ACC112 (cell line): ENCODE results near the gene FBLN2.

Source experiments
- H2AFZ ChIP-seq: fragments of 200-600 bp; sonication (generic); one replicate; pipeline ENCODE4 v1.6.0; 2017; ENCODE audit warnings: antibody characterized with exemption, low read length; ENCODE audit not compliant: unreplicated experiment
- H3K27ac ChIP-seq: fragments of 200-600 bp; sonication (generic); 2 replicates; pipeline ENCODE4 v1.5.1; 2014; ENCODE audit warnings: low read depth, mild to moderate bottlenecking, antibody characterized with exemption, low read length, moderate library complexity
- H3K27me3 ChIP-seq: fragments of 200-600 bp; sonication (generic); 2 replicates; pipeline ENCODE4 v1.6.1; 2014; ENCODE audit warnings: mild to moderate bottlenecking, antibody characterized with exemption, low read length, moderate library complexity, mixed read lengths; ENCODE audit not compliant: insufficient read depth
- H3K36me3 ChIP-seq: fragments of 200-600 bp; sonication (generic); 2 replicates; pipeline ENCODE4 v1.6.1; 2016; ENCODE audit warnings: mild to moderate bottlenecking, antibody characterized with exemption, low read length, moderate library complexity, mixed read lengths; ENCODE audit not compliant: insufficient read depth
- H3K4me1 ChIP-seq: fragments of 200-600 bp; sonication (generic); one replicate; pipeline ENCODE4 v1.6.1; 2016; ENCODE audit warnings: low read length, mixed read lengths; ENCODE audit not compliant: insufficient read depth, unreplicated experiment, control insufficient read depth
- H3K4me3 ChIP-seq: fragments of 200-600 bp; sonication (generic); 2 replicates; pipeline ENCODE4 v1.5.1; 2014; ENCODE audit warnings: mild to moderate bottlenecking, low read depth, low read length
- H3K79me2 ChIP-seq: fragments of 200-600 bp; sonication (generic); one replicate; pipeline ENCODE4 v1.6.0; 2016; ENCODE audit warnings: low read length; ENCODE audit not compliant: control insufficient read depth, unreplicated experiment, insufficient read depth

The FBLN2 gene

GRCh38 chr3:13577181-13578121 is 28.5 kb downstream of the FBLN2 start:
- Histone ChIP-seq H3K4me1 (peaks cover 4% of the 10 kb centered on the region), H3K27me3 (no peaks in the 10 kb centered on the region), H3K79me2 (no peaks in the 10 kb centered on the region), H3K4me3 (no peak overlapping the region), H3K27ac (no peak overlapping the region), H2AFZ (no peak overlapping the region), H3K36me3 (no peaks in the 10 kb centered on the region)

- Histone ChIP-seq H3K36me3 (no peaks in the 10 kb centered on the region), H3K4me1 (peaks cover 4% of the 10 kb centered on the region), H3K4me3 (no peak overlapping the region), H2AFZ (no peak overlapping the region), H3K27me3 (no peaks in the 10 kb centered on the region), H3K27ac (no peak overlapping the region), H3K79me2 (no peaks in the 10 kb centered on the region)
Observed at GRCh38 chr3:13578251-13578650, 29.3 kb downstream of the FBLN2 start.

GRCh38 chr3:13579063-13579462 is 30.1 kb downstream of the FBLN2 start:
- Histone ChIP-seq H2AFZ (no peak overlapping the region), H3K79me2 (no peaks in the 10 kb centered on the region), H3K27me3 (no peaks in the 10 kb centered on the region), H3K4me3 (no peak overlapping the region), H3K27ac (no peak overlapping the region), H3K36me3 (no peaks in the 10 kb centered on the region), H3K4me1 (peaks cover 4% of the 10 kb centered on the region)

GRCh38 chr3:13580256-13581023 is 31.5 kb downstream of the FBLN2 start:
- Histone ChIP-seq H2AFZ (no peak overlapping the region), H3K4me1 (peaks cover 4% of the 10 kb centered on the region), H3K27me3 (no peaks in the 10 kb centered on the region), H3K79me2 (no peaks in the 10 kb centered on the region), H3K36me3 (no peaks in the 10 kb centered on the region), H3K27ac (no peak overlapping the region), H3K4me3 (no peak overlapping the region)

GRCh38 chr3:13581485-13582365 is 32.8 kb downstream of the FBLN2 start:
- Histone ChIP-seq H3K4me1 (peaks cover 4% of the 10 kb centered on the region), H2AFZ (no peak overlapping the region), H3K4me3 (no peak overlapping the region), H3K79me2 (no peaks in the 10 kb centered on the region), H3K27me3 (no peaks in the 10 kb centered on the region), H3K36me3 (no peaks in the 10 kb centered on the region), H3K27ac (no peak overlapping the region)

GRCh38 chr3:13582366-13583250 is 33.7 kb downstream of the FBLN2 start:
- H3K27me3 ChIP-seq, result no peaks in the 10 kb centered on the region
- H3K4me1 ChIP-seq, result peaks cover 4% of the 10 kb centered on the region
- H3K36me3 ChIP-seq, result no peaks in the 10 kb centered on the region
- H2AFZ ChIP-seq, result no peak overlapping the region
- no peak overlapping the region for H3K4me3 ChIP-seq
- no peak overlapping the region for H3K27ac ChIP-seq
- no peaks in the 10 kb centered on the region for H3K79me2 ChIP-seq

- no peak overlapping the region for H3K27ac ChIP-seq
- peaks cover 4% of the 10 kb centered on the region for H3K4me1 ChIP-seq
- H3K79me2 ChIP-seq, result no peaks in the 10 kb centered on the region
- H3K4me3 ChIP-seq, result no peak overlapping the region
- no peaks in the 10 kb centered on the region for H3K27me3 ChIP-seq
- H3K36me3 ChIP-seq, result no peaks in the 10 kb centered on the region
- H2AFZ ChIP-seq, result no peak overlapping the region
Observed at GRCh38 chr3:13583251-13584180, 34.6 kb downstream of the FBLN2 start.

GRCh38 chr3:13584427-13584891 is 35.5 kb downstream of the FBLN2 start:
- Histone ChIP-seq H3K79me2 (no peaks in the 10 kb centered on the region), H3K36me3 (no peaks in the 10 kb centered on the region), H3K27me3 (no peaks in the 10 kb centered on the region), H3K4me1 (no peaks in the 10 kb centered on the region), H3K4me3 (no peak overlapping the region), H2AFZ (no peak overlapping the region), H3K27ac (no peak overlapping the region)

- H2AFZ ChIP-seq, result no peak overlapping the region
- H3K36me3 ChIP-seq, result no peaks in the 10 kb centered on the region
- no peak overlapping the region for H3K27ac ChIP-seq
- no peak overlapping the region for H3K4me3 ChIP-seq
- no peaks in the 10 kb centered on the region for H3K79me2 ChIP-seq
- no peaks in the 10 kb centered on the region for H3K4me1 ChIP-seq
- H3K27me3 ChIP-seq, result no peaks in the 10 kb centered on the region
Observed at GRCh38 chr3:13584901-13585300, 36.0 kb downstream of the FBLN2 start.
